Neural progenitor cell (in vitro differentiated cells): ENCODE data around the gene ACSM6. TPM values are rescaled to one million over a fixed set of nuclear protein-coding genes. Genes with fewer than 3 reads are reported as not detected.
"Not testable (repeated sequence)": the region's sequence is repeated elsewhere in the genome, so short reads cannot be mapped to it uniquely, and the experiment has no call there.

Experiments used
- DNase-seq: peaks from one replicate; pipeline ENCODE4 v3.0.0-alpha.2; 2016; ENCODE audit warnings: low spot score
- H2AFZ ChIP-seq: fragments of 200-600 bp; sonication (generic); replicated peaks from 2 replicates; pipeline ENCODE4 v1.6.1; 2016; ENCODE audit warnings: antibody characterized with exemption
- H3F3A ChIP-seq: fragments of 200-600 bp; sonication (generic); 2 replicates; pipeline ENCODE4 v1.6.1; 2016; ENCODE audit warnings: antibody characterized with exemption, low read depth
- H3K27ac ChIP-seq: fragments of 200-600 bp; sonication (generic); 2 replicates; pipeline ENCODE4 v1.5.1; 2016; ENCODE audit warnings: mild to moderate bottlenecking
- H3K27me3 ChIP-seq: fragments of 200-600 bp; sonication (generic); 2 replicates; pipeline ENCODE4 v1.6.1; 2016; ENCODE audit warnings: mild to moderate bottlenecking, moderate library complexity
- H3K36me3 ChIP-seq: fragments of 200-600 bp; sonication (generic); 2 replicates; pipeline ENCODE4 v1.5.1; 2016
- H3K4me1 ChIP-seq: fragments of 200-600 bp; sonication (generic); 2 replicates; pipeline ENCODE4 v1.6.1; 2016; ENCODE audit warnings: mixed run types
- H3K4me2 ChIP-seq: fragments of 200-600 bp; sonication (generic); 2 replicates; pipeline ENCODE4 v1.6.1; 2016
- H3K4me3 ChIP-seq: fragments of 200-600 bp; sonication (generic); 2 replicates; pipeline ENCODE4 v1.5.1; 2016
- H3K79me2 ChIP-seq: fragments of 200-600 bp; sonication (generic); 2 replicates; pipeline ENCODE4 v1.6.1; 2016; ENCODE audit warnings: low read depth
- H3K9ac ChIP-seq: fragments of 200-600 bp; sonication (generic); 2 replicates; pipeline ENCODE4 v1.6.1; 2016
- H3K9me3 ChIP-seq: fragments of 200-600 bp; sonication (generic); 2 replicates; pipeline ENCODE4 v1.5.1; 2016; ENCODE audit warnings: low read depth
- H4K20me1 ChIP-seq: fragments of 200-600 bp; sonication (generic); 2 replicates; pipeline ENCODE4 v1.6.1; 2016; ENCODE audit warnings: low read depth
- H3K27ac Mint-ChIP-seq: 3 replicates; pipeline ENCODE4 v1.8.0; 2021; ENCODE audit warnings: mixed read lengths
- H3K27me3 Mint-ChIP-seq: 2 replicates; pipeline ENCODE4 v1.8.0; 2022; ENCODE audit warnings: low read depth, mild to moderate bottlenecking, inconsistent platforms, moderate library complexity, mixed read lengths; ENCODE audit not compliant: insufficient read depth
- H3K36me3 Mint-ChIP-seq: 3 replicates; pipeline ENCODE4 v1.8.0; 2021; ENCODE audit warnings: mixed read lengths
- H3K4me1 Mint-ChIP-seq: 3 replicates; pipeline ENCODE4 v1.8.0; 2021; ENCODE audit warnings: mixed read lengths
- H3K4me3 Mint-ChIP-seq: 3 replicates; pipeline ENCODE4 v1.8.0; 2021; ENCODE audit warnings: mild to moderate bottlenecking, moderate library complexity, mixed read lengths
- H3K9me3 Mint-ChIP-seq: 3 replicates; pipeline ENCODE4 v1.8.0; 2020; ENCODE audit warnings: mixed read lengths
- CTCF ChIP-seq: fragments of 200-600 bp; sonication (generic); IDR thresholded peaks from 2 replicates; pipeline ENCODE4 v1.5.1; 2017; ENCODE audit warnings: antibody characterized with exemption, mild to moderate bottlenecking
- EZH2 ChIP-seq: fragments of 200-600 bp; sonication (generic); IDR thresholded peaks from 2 replicates; pipeline ENCODE4 v1.6.1; 2017; ENCODE audit warnings: antibody characterized with exemption, mild to moderate bottlenecking, moderate library complexity
- EZH2phosphoT487 ChIP-seq: fragments of 200-600 bp; sonication (generic); IDR thresholded peaks from 2 replicates; pipeline ENCODE4 v1.6.1; 2017; ENCODE audit warnings: antibody characterized with exemption
- total RNA-seq: library from RNA; depleted of rRNA; stranded (reverse); fragments of >200 nt; gene quantifications from 2 replicates; pipeline ENCODE4 v1.2.3, GENCODE V29; 2015; ENCODE audit warnings: low replicate concordance

The ACSM6 gene
- total RNA-seq, 1 donor from 2014 or later: not detected

GRCh38 chr10:95188593-95188992 is 5.4 kb upstream of the ACSM6 start:
- Histone ChIP-seq H3K9ac (no peak overlapping the region), H3K27me3 (no peaks in the 10 kb centered on the region), H3F3A (no peaks in the 10 kb centered on the region), H3K4me3 (no peak overlapping the region), H3K27ac (no peak overlapping the region), H3K4me1 (no peaks in the 10 kb centered on the region), H3K9me3 (no peaks in the 10 kb centered on the region), H3K4me2 (no peak overlapping the region), H3K36me3 (no peaks in the 10 kb centered on the region), H3K79me2 (no peaks in the 10 kb centered on the region), H2AFZ (no peak overlapping the region), H4K20me1 (no peaks in the 10 kb centered on the region)
- no peaks in the 10 kb centered on the region for H3K9me3 Mint-ChIP-seq
- no peaks in the 10 kb centered on the region for H3K36me3 Mint-ChIP-seq
- DNase-seq: no peak
- no peak for TF ChIP-seq EZH2phosphoT487
- TF ChIP-seq EZH2: no peak
- no peak for TF ChIP-seq CTCF
- H3K4me1 Mint-ChIP-seq: no peaks in the 10 kb centered on the region
- peaks cover 7% of the 10 kb centered on the region for H3K27me3 Mint-ChIP-seq
- H3K4me3 Mint-ChIP-seq: no peak overlapping the region
- no peak overlapping the region for H3K27ac Mint-ChIP-seq

GRCh38 chr10:95196046-95196445 is 2.0 kb downstream of the ACSM6 start:
- Histone ChIP-seq H3F3A (peaks cover 23% of the 10 kb centered on the region), H3K9ac (no peak overlapping the region), H3K27ac (peak overlapping the region; percentile 60), H2AFZ (peak overlapping the region; percentile 40), H3K4me3 (no peak overlapping the region), H3K9me3 (no peaks in the 10 kb centered on the region), H3K4me1 (peaks cover 28% of the 10 kb centered on the region), H3K79me2 (no peaks in the 10 kb centered on the region), H4K20me1 (no peaks in the 10 kb centered on the region), H3K4me2 (peak overlapping the region; percentile 60), H3K27me3 (no peaks in the 10 kb centered on the region), H3K36me3 (no peaks in the 10 kb centered on the region)
- TF ChIP-seq EZH2 (no peak), CTCF (no peak), EZH2phosphoT487 (no peak)
- Mint-ChIP-seq H3K27me3 (peaks cover 6% of the 10 kb centered on the region), H3K36me3 (no peaks in the 10 kb centered on the region), H3K4me3 (no peak overlapping the region), H3K27ac (no peak overlapping the region), H3K4me1 (peaks cover 3% of the 10 kb centered on the region), H3K9me3 (peaks cover 3% of the 10 kb centered on the region)
- DNase-seq: peak; percentile 74

GRCh38 chr10:95201736-95202135 is 7.7 kb downstream of the ACSM6 start:
- TF ChIP-seq EZH2: no peak
- no peak for TF ChIP-seq CTCF
- no peak for TF ChIP-seq EZH2phosphoT487
- peaks cover 3% of the 10 kb centered on the region for H3K4me1 ChIP-seq
- H3K27ac ChIP-seq: no peak overlapping the region
- no peak overlapping the region for H3K27ac Mint-ChIP-seq
- H3K9me3 ChIP-seq: no peaks in the 10 kb centered on the region
- no peak overlapping the region for H3K4me3 ChIP-seq
- DNase-seq: no peak
- no peaks in the 10 kb centered on the region for H3K36me3 Mint-ChIP-seq
- H3K9me3 Mint-ChIP-seq: peaks cover 3% of the 10 kb centered on the region
- peaks cover 3% of the 10 kb centered on the region for H3F3A ChIP-seq
- H3K79me2 ChIP-seq: no peaks in the 10 kb centered on the region
- no peaks in the 10 kb centered on the region for H3K4me1 Mint-ChIP-seq
- no peak overlapping the region for H3K4me3 Mint-ChIP-seq
- no peaks in the 10 kb centered on the region for H4K20me1 ChIP-seq
- no peaks in the 10 kb centered on the region for H3K27me3 ChIP-seq
- H2AFZ ChIP-seq: no peak overlapping the region
- no peak overlapping the region for H3K9ac ChIP-seq
- no peaks in the 10 kb centered on the region for H3K36me3 ChIP-seq
- peaks cover 6% of the 10 kb centered on the region for H3K27me3 Mint-ChIP-seq
- H3K4me2 ChIP-seq: no peak overlapping the region

GRCh38 chr10:95202865-95203264 is 8.8 kb downstream of the ACSM6 start:
- H3K36me3 Mint-ChIP-seq, H3K9ac ChIP-seq, H3F3A ChIP-seq, H3K4me3 Mint-ChIP-seq, H3K9me3 Mint-ChIP-seq, H3K27ac Mint-ChIP-seq, H3K79me2 ChIP-seq, H3K27me3 Mint-ChIP-seq, H3K9me3 ChIP-seq, H3K4me1 Mint-ChIP-seq, H3K36me3 ChIP-seq, H3K4me2 ChIP-seq, H3K27me3 ChIP-seq, DNase-seq, H2AFZ ChIP-seq, H4K20me1 ChIP-seq, H3K4me3 ChIP-seq, H3K4me1 ChIP-seq, H3K27ac ChIP-seq: not testable (repeated sequence)
